Measurements from ENCODE around the gene DEPP1.
A peak's percentile ranks its signal among the peaks of the same experiment; 100 is the strongest.

The DEPP1 gene

GRCh38 chr10:44965104-44965503 is 13.5 kb downstream of the DEPP1 start:
- no peak for DNase-seq

- no peak for DNase-seq
These were observed 14.6 kb downstream of the DEPP1 start for GRCh38 chr10:44963772-44964633.

- DNase-seq = no peak
These were observed 15.5 kb downstream of the DEPP1 start for GRCh38 chr10:44962870-44963738.

- DNase-seq = no peak
These were observed 16.5 kb downstream of the DEPP1 start for GRCh38 chr10:44961931-44962750.

GRCh38 chr10:44961230-44961571 is 17.4 kb downstream of the DEPP1 start:
- DNase-seq = no peak

GRCh38 chr10:44960482-44961229 is 18.0 kb downstream of the DEPP1 start:
- DNase-seq = no peak

GRCh38 chr10:44960088-44960460 is 18.5 kb downstream of the DEPP1 start:
- no peak for DNase-seq

GRCh38 chr10:44959247-44960087 is 19.1 kb downstream of the DEPP1 start, which contains the start of gene RASSF4:
Gene RASSF4, plus strand, starts transcription at chr10:44959802. Its CDS starts 10,401 bp downstream, at chr10:44970203.
- peak; percentile 92 for DNase-seq

GRCh38 chr10:44958898-44959246 is 19.7 kb downstream of the DEPP1 start:
- no peak for DNase-seq

GRCh38 chr10:44958196-44958897 is 20.3 kb downstream of the DEPP1 start:
- DNase-seq = no peak

- DNase-seq = no peak
These were observed 21.6 kb downstream of the DEPP1 start for GRCh38 chr10:44956717-44957706.

- no peak for DNase-seq
These were observed 22.4 kb downstream of the DEPP1 start for GRCh38 chr10:44956226-44956625.

GRCh38 chr10:44955413-44956070 is 23.1 kb downstream of the DEPP1 start:
- DNase-seq = no peak

GRCh38 chr10:44954962-44955361 is 23.6 kb downstream of the DEPP1 start:
- no peak for DNase-seq

GRCh38 chr10:44954042-44954441 is 24.6 kb downstream of the DEPP1 start:
- DNase-seq = no peak

GRCh38 chr10:44952779-44953231 is 25.8 kb downstream of the DEPP1 start:
- no peak for DNase-seq

- no peak for DNase-seq
These were observed 26.9 kb downstream of the DEPP1 start for GRCh38 chr10:44951576-44952226.
